Mesothelial cell of epicardium (in vitro differentiated cells): ENCODE data around the gene CHRDL2. TPM values are rescaled to one million over a fixed set of nuclear protein-coding genes. Genes with fewer than 3 reads are reported as not detected.

Experiments used
- DNase-seq, 2 experiments: peaks; one replicate each; pipeline ENCODE4 v3.0.0; 2021; ENCODE audit warnings: low spot score in 2 of 2; ENCODE audit not compliant: unreplicated experiment in 2 of 2
- H3K27ac Mint-ChIP-seq: 2 replicates; pipeline ENCODE4 v1.8.0; 2021; ENCODE audit warnings: mixed read lengths
- H3K27me3 Mint-ChIP-seq: 2 replicates; pipeline ENCODE4 v1.8.0; 2021; ENCODE audit warnings: low read depth, mixed read lengths
- H3K36me3 Mint-ChIP-seq: 2 replicates; pipeline ENCODE4 v1.8.0; 2021; ENCODE audit warnings: mixed read lengths
- H3K4me1 Mint-ChIP-seq: 2 replicates; pipeline ENCODE4 v1.8.0; 2021; ENCODE audit warnings: mixed read lengths
- H3K4me3 Mint-ChIP-seq: 2 replicates; pipeline ENCODE4 v1.8.0; 2021; ENCODE audit warnings: mild to moderate bottlenecking, moderate library complexity, mixed read lengths
- H3K9me3 Mint-ChIP-seq: 2 replicates; pipeline ENCODE4 v1.8.0; 2021; ENCODE audit warnings: mixed read lengths
- CTCF ChIP-seq: fragments of 200-600 bp; sonication (generic); IDR thresholded peaks from one replicate; pipeline ENCODE4 v1.5.0; 2021; ENCODE audit warnings: antibody characterized with exemption; ENCODE audit not compliant: unreplicated experiment
- total RNA-seq: library from RNA; stranded (reverse); gene quantifications from 3 replicates; pipeline ENCODE4 v1.2.1, GENCODE V29; 2021

Gene CHRDL2
- total RNA-seq, 1 donor from 2014 or later, result 0.65 TPM

GRCh38 chr11:74697722-74698121, 33.5 kb downstream of the CHRDL2 start:
- Mint-ChIP-seq H3K9me3 (no peaks in the 10 kb centered on the region), H3K4me3 (no peak overlapping the region), H3K27ac (no peak overlapping the region), H3K36me3 (no peaks in the 10 kb centered on the region), H3K27me3 (no peaks in the 10 kb centered on the region), H3K4me1 (no peaks in the 10 kb centered on the region)
- TF ChIP-seq CTCF, result no peak
- no peak for DNase-seq

GRCh38 chr11:74696939-74697675, 34.1 kb downstream of the CHRDL2 start:
- Mint-ChIP-seq H3K27ac (peak overlapping the region; percentile 44), H3K4me3 (no peak overlapping the region)
- no peak for TF ChIP-seq CTCF

GRCh38 chr11:74696500-74696899, 34.7 kb downstream of the CHRDL2 start:
- Mint-ChIP-seq H3K9me3 (no peaks in the 10 kb centered on the region), H3K4me3 (no peak overlapping the region), H3K27ac (peak overlapping the region; percentile 44), H3K27me3 (no peaks in the 10 kb centered on the region), H3K36me3 (no peaks in the 10 kb centered on the region), H3K4me1 (no peaks in the 10 kb centered on the region)
- TF ChIP-seq CTCF, result no peak
- no peak for DNase-seq

More at GRCh38 chr11:74696939-74697675, 34.1 kb downstream of the CHRDL2 start:
- no peaks in the 10 kb centered on the region for H3K27me3 Mint-ChIP-seq
- no peaks in the 10 kb centered on the region for H3K9me3 Mint-ChIP-seq
- DNase-seq, result peak in 1 of 2 experiments; percentile 55
- no peaks in the 10 kb centered on the region for H3K4me1 Mint-ChIP-seq
- H3K36me3 Mint-ChIP-seq, result no peaks in the 10 kb centered on the region

GRCh38 chr11:74695705-74696280, 35.4 kb downstream of the CHRDL2 start:
- no peak overlapping the region for H3K4me3 Mint-ChIP-seq
- H3K27me3 Mint-ChIP-seq, result no peaks in the 10 kb centered on the region
- DNase-seq, result no peak
- no peak for TF ChIP-seq CTCF
- H3K4me1 Mint-ChIP-seq, result no peaks in the 10 kb centered on the region
- H3K36me3 Mint-ChIP-seq, result no peaks in the 10 kb centered on the region
- no peak overlapping the region for H3K27ac Mint-ChIP-seq
- no peaks in the 10 kb centered on the region for H3K9me3 Mint-ChIP-seq

- no peaks in the 10 kb centered on the region for H3K4me1 Mint-ChIP-seq
- H3K9me3 Mint-ChIP-seq, result no peaks in the 10 kb centered on the region
- no peaks in the 10 kb centered on the region for H3K27me3 Mint-ChIP-seq
- TF ChIP-seq CTCF, result no peak
- H3K36me3 Mint-ChIP-seq, result no peaks in the 10 kb centered on the region
- DNase-seq, result no peak
- H3K27ac Mint-ChIP-seq, result no peak overlapping the region
- no peak overlapping the region for H3K4me3 Mint-ChIP-seq
Measured at GRCh38 chr11:74694136-74694930, 36.9 kb downstream of the CHRDL2 start.
